ENCODE measurements around the gene ACO2. TPM values are rescaled to one million over a fixed set of nuclear protein-coding genes. Genes with fewer than 3 reads are reported as not detected.
A peak's percentile ranks its signal among the peaks of the same experiment; 100 is the strongest.
"Not testable (repeated sequence)": the region's sequence is repeated elsewhere in the genome, so short reads cannot be mapped to it uniquely, and the experiment has no call there.

The ACO2 gene
- total RNA-seq (100 to 1,000 TPM; 532 to 611 (median 544) TPM), polyA plus RNA-seq (471 TPM)
- long read RNA-seq, donor 1, transcript ACO2-201 (18 exons, 2,741 nt): major isoform, 690 of 1,003 reads
- long read RNA-seq, donor 1, partial matches to known transcripts: 280 of 1,003 reads
- long read RNA-seq, donor 1, other reads (novel, unspliced or antisense): 33 of 1,003 reads
- long read RNA-seq, donor 2, transcript ACO2-201 (18 exons, 2,741 nt): major isoform, 514 of 627 reads
- long read RNA-seq, donor 2, partial matches to known transcripts: 70 of 627 reads
- long read RNA-seq, donor 2, other reads (novel, unspliced or antisense): 43 of 627 reads
- long read RNA-seq, donor 3, transcript ACO2-201 (18 exons, 2,741 nt): major isoform, 1,733 of 2,168 reads
- long read RNA-seq, donor 3, partial matches to known transcripts: 335 of 2,168 reads
- long read RNA-seq, donor 3, other reads (novel, unspliced or antisense): 100 of 2,168 reads
- long read RNA-seq, donor 4, transcript ACO2-201 (18 exons, 2,741 nt): major isoform, 399 of 507 reads
- long read RNA-seq, donor 4, partial matches to known transcripts: 73 of 507 reads
- long read RNA-seq, donor 4, other reads (novel, unspliced or antisense): 34 of 507 reads

DNA sequence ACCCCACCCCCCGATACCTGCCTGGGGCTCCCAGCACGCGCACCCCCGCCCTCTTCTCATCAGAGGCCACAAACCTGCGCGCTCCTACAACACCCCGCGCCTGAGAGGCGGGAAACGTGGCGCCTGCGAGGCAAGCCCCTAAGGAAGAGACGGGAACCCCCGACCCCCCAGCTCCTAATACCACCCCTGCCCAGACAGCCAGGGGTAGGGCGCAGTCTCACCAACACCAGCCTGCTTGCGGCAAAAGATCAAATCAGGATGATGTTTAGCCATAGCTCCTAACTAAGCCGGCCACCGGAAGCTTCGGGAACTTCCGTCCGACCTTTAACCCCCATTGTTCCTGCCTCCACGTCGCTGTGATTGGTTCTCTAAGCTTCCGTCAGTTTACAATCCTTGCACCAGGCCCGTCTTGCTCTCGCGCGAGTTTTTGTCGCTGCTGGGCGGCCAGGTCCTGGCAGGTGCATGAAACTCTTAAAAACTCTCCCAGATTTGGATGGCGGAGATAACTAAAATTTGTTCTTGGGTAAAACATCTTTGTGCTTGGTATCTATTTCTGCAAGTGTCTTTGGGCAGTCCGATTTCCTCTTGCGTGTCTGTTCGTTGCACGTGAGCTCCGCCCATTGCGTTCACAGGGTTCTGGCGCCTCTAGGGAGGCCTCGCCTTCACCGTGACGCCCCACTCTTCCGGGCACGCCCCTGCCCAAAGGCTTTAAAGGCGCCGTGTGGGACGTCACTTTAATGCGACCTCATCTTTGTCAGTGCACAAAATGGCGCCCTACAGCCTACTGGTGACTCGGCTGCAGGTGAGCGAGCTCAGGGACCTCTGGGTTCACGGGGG is at the start of gene ACO2, which contains the start of gene PHF5A:
Gene ACO2, plus strand, starts transcription at position 737 of the 837 bp plus-strand sequence. Its CDS starts 30 bp downstream, at position 767.
Gene PHF5A, minus strand, starts transcription at position 312 of the 837 bp plus-strand sequence. Its CDS starts 39 bp downstream, at position 273.
- WGBS: under 1% methylated on average over 51 of the region's 51 CpGs
- peak; percentile 98 for ATAC-seq
- peak; percentile 98 to 99 (median 99) for DNase-seq
- intact Hi-C loops (cut with DNase I): loop anchor here in 1 of 4 donors (10.0 kb wide), 1 partner anchor 46 kb away; no protein-coding TSS in a partner anchor
- Histone ChIP-seq H3K4me3 (ENCODE audit: low read length) (peak within 1 kb of the TSS; percentile 91), H3K4me1 (ENCODE audit: control insufficient read depth, insufficient read depth, low read length) (peaks cover 1% of the 10 kb centered on the region), H3K27ac (ENCODE audit: low read length) (peak within 1 kb of the TSS; percentile 98), H3K9me3 (ENCODE audit: control insufficient read depth, low read length) (no peaks in the 10 kb centered on the region), H3K27me3 (ENCODE audit: control insufficient read depth, insufficient read depth) (no peaks in the 10 kb centered on the region)

DNA sequence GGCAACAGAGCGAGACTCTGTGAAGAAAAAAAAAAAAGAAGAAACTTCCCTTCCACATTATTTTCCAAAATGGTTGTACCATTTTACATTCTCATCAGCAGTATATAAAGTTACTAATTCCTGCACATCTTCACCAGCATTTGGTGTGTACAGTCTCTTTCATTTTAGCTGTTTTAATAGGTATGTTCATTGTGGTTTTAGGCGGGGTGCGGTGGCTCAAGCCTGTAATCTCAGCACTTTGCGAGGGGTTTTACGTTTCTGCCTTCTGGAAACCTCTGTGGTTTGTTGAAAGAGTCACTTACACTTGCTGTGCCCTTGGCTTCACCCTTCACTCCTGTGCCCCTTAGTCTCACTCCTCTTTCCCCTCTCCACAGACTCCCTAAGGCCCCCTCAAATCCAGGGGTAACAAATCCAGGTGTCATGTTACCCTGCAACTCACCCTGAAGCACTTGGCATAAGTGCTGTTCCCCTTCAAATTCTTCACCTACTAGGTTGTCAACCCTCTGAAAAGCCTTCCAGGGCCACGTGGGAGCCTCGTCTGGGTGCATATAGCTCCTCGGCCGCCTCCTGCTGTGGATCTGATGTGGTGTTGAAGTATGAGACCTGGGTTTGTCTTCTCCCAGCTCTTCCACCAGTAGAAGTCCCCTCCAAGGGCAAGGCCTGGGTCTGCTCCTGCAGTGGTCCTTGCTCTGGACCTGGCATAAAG is 43.1 kb upstream of the ACO2 start:
- no peak for ATAC-seq
- H3K27me3 ChIP-seq (ENCODE audit: control insufficient read depth, insufficient read depth): no peaks in the 10 kb centered on the region
- H3K4me3 ChIP-seq (ENCODE audit: low read length): no peak overlapping the region
- peak in 1 of 3 donors; percentile 20 for DNase-seq
- H3K9me3 ChIP-seq (ENCODE audit: control insufficient read depth, low read length): no peaks in the 10 kb centered on the region
- no peak overlapping the region for H3K27ac ChIP-seq (ENCODE audit: low read length)
- H3K4me1 ChIP-seq (ENCODE audit: control insufficient read depth, insufficient read depth, low read length): no peaks in the 10 kb centered on the region
- intact Hi-C loops (cut with DNase I): no loop called here
- WGBS: 70% methylated on average over 9 of the region's 9 CpGs

DNA sequence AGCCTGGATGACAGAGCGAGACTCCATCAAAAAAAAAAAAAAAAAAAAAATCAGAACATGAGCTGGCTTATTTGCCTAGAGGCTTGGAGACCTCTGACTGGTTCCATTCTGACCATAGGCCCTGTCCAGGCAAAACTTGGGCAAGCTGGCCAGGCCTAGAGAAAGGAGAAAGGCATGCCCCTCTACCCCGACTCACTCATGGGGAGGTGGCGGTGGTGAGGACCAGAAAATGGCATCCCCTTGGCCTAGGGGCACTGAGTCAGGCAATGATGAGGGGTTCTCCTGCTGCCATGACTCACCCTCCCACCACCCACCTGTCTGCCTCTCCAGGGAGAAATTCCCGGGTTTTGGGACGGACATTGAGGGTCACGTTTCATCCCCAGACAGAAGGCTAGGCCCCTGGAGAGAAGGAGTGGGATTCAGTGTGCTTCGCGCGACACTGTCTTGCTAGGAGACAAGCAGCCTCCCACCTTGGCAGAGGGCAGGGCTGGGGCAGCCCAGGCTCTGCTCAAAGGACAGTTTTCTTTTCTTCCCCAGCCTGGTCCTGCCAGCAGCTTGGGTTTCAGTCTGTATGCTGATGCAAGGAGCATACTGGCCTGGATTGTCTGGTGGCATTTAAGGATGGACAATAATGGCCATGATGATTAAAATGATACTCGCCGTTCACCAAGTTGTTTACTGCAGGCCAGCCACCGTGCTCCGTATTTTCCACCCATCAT is 39.5 kb upstream of the ACO2 start:
- H3K4me1 ChIP-seq (ENCODE audit: control insufficient read depth, insufficient read depth, low read length): peaks cover 7% of the 10 kb centered on the region
- H3K9me3 ChIP-seq (ENCODE audit: control insufficient read depth, low read length): no peaks in the 10 kb centered on the region
- H3K27me3 ChIP-seq (ENCODE audit: control insufficient read depth, insufficient read depth): no peaks in the 10 kb centered on the region
- no peak overlapping the region for H3K27ac ChIP-seq (ENCODE audit: low read length)
- H3K4me3 ChIP-seq (ENCODE audit: low read length): no peak overlapping the region
- peak in 1 of 2 donors; percentile 25 for ATAC-seq
- WGBS: 84% methylated on average over 13 of the region's 13 CpGs
- DNase-seq: peak in 1 of 3 donors; percentile 37
- intact Hi-C loops (cut with DNase I): no loop called here

DNA sequence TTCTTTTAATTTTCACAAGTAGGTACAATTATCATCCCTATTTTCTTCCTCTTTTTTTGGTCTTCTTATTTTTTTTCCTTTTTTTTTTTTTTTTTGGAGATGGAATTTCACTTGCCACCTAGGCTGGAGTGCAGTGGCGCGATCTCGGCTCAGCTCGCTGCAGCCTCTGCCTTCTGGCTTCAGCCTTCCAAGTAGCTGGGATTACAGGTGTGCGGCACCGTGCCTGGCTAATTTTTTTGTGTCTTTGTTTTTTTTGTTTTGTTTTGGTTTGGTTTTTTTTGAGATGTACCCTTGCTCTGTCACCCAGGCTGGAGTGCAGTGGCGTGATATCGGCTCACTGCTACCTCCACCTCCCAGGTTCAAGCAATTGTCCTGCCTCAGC is 39.0 kb upstream of the ACO2 start:
- no peak for ATAC-seq
- no peaks in the 10 kb centered on the region for H3K27me3 ChIP-seq (ENCODE audit: control insufficient read depth, insufficient read depth)
- intact Hi-C loops (cut with DNase I): no loop called here
- H3K27ac ChIP-seq (ENCODE audit: low read length): no peak overlapping the region
- peaks cover 10% of the 10 kb centered on the region for H3K4me1 ChIP-seq (ENCODE audit: control insufficient read depth, insufficient read depth, low read length)
- H3K4me3 ChIP-seq (ENCODE audit: low read length): no peak overlapping the region
- no peaks in the 10 kb centered on the region for H3K9me3 ChIP-seq (ENCODE audit: control insufficient read depth, low read length)
- no peak for DNase-seq
- 98% methylated on average over 8 of the region's 8 CpGs for WGBS

DNA sequence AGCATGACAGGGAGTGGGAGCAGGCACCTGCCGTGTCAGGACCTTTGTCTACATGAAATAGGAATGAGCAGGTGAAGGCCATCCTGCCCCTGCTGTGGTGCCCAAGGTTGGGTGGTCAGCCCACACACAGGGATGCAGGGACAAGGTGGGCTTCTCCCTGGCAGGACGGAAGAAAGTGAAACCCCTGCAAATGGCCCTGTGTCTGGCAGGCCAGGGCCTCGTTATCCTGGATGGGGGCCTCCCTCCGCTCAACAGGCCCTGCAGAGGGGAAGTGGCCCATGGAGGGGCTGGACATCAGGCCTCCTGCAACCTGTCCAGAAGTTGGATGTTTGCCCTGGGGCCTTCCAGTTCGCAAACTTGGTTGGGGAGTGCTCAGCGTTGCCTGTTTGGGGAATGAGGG is 37.3 kb upstream of the ACO2 start:
- intact Hi-C loops (cut with DNase I): no loop called here
- Histone ChIP-seq H3K27ac (ENCODE audit: low read length) (no peak overlapping the region), H3K4me3 (ENCODE audit: low read length) (no peak overlapping the region), H3K27me3 (ENCODE audit: control insufficient read depth, insufficient read depth) (no peaks in the 10 kb centered on the region), H3K9me3 (ENCODE audit: control insufficient read depth, low read length) (no peaks in the 10 kb centered on the region), H3K4me1 (ENCODE audit: control insufficient read depth, insufficient read depth, low read length) (peaks cover 14% of the 10 kb centered on the region)
- DNase-seq (no peak), ATAC-seq (peak in 1 of 2 donors; percentile 5)
- 82% methylated on average over 6 of the region's 6 CpGs for WGBS

DNA sequence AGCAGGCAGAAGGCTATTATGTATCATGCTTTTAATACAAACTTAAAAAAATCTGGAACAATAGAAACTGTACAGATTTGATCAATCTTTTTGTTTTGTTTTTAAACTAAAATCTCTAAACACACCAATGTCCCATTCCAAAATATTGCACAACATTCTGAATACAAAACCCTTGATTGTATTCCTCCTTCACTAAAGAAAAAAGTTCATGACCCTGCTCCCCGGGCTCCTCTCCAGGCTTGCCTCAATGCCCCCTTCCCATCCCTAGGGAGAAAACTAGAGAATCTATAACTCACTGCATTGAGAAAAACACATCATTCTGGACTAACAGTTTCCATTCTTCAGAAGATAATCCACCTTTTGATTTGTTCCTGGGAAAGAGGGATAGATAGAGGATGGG is 35.4 kb upstream of the ACO2 start:
- H3K4me3 ChIP-seq (ENCODE audit: low read length); intact Hi-C loops (cut with DNase I); H3K9me3 ChIP-seq (ENCODE audit: control insufficient read depth, low read length); H3K27ac ChIP-seq (ENCODE audit: low read length); H3K27me3 ChIP-seq (ENCODE audit: control insufficient read depth, insufficient read depth); ATAC-seq: not testable (repeated sequence)
- 54% methylated on average over 1 of the region's 1 CpG for WGBS
- peaks cover 14% of the 10 kb centered on the region for H3K4me1 ChIP-seq (ENCODE audit: control insufficient read depth, insufficient read depth, low read length)
- DNase-seq: peak in 2 of 3 donors; percentile 57 to 81

DNA sequence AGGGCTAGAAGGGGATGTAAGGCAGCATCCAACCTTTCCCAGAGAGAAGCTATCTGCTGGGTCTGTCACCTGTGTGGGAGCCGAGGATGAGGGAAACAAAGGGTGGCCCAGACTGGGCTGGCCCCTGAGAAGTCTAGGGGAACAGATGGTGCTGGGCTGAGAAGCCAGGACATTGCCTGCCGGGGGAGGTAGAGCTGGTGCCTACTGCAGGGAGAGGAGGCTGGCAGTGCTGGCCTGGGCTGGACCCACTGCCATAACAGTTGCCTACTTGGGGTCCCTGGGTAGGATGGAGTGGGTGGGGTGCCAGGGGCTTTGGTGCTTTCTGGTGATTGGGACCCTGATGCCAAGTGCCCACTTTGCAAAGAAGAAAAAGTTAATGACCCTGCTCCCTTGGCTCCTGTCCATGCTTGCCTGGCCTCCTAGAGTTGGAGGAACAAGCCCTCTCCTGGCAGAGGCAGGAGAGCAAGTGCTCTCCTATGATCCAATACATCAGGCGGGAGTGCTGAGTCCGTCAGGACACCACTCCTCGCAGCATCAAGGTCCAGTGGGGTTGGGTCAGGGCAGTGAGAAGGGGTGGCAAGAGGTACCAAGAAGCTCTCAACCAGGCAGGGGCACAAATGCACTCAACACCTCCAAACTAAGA is 34.4 kb upstream of the ACO2 start:
- H3K27ac ChIP-seq (ENCODE audit: low read length); H3K4me3 ChIP-seq (ENCODE audit: low read length); H3K27me3 ChIP-seq (ENCODE audit: control insufficient read depth, insufficient read depth); H3K9me3 ChIP-seq (ENCODE audit: control insufficient read depth, low read length); intact Hi-C loops (cut with DNase I): not testable (repeated sequence)
- DNase-seq (peak in 2 of 3 donors; percentile 49 to 56), ATAC-seq (peak; percentile 3 to 10)
- H3K4me1 ChIP-seq (ENCODE audit: control insufficient read depth, insufficient read depth, low read length): peaks cover 20% of the 10 kb centered on the region
- WGBS: 72% methylated on average over 5 of the region's 5 CpGs

DNA sequence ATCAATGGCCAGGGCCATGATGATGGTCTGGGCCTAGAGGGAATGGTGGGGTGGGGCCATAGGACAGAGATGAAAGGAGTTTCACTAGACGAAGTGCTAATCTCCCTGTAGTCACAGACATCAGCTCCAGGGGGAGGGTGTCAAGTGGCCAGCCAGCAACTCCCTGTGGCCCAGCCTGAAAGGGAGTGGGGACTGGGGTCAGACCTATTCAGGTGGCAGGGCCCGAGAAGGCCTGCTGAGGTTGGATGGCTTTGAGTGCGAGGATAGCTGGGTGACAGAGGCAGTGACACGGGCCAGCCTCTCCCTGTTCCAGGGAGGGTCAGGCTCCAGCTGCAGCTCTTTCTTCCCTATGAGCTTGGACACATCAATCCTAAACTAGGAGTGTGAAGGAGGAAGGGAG is 33.4 kb upstream of the ACO2 start:
- Histone ChIP-seq H3K4me3 (ENCODE audit: low read length) (no peak overlapping the region), H3K9me3 (ENCODE audit: control insufficient read depth, low read length) (no peaks in the 10 kb centered on the region), H3K27ac (ENCODE audit: low read length) (peak overlapping the region; percentile 11), H3K27me3 (ENCODE audit: control insufficient read depth, insufficient read depth) (no peaks in the 10 kb centered on the region), H3K4me1 (ENCODE audit: control insufficient read depth, insufficient read depth, low read length) (peaks cover 23% of the 10 kb centered on the region)
- WGBS: 66% methylated on average over 4 of the region's 4 CpGs
- intact Hi-C loops (cut with DNase I): no loop called here
- ATAC-seq: no peak
- peak in 1 of 3 donors; percentile 31 for DNase-seq

DNA sequence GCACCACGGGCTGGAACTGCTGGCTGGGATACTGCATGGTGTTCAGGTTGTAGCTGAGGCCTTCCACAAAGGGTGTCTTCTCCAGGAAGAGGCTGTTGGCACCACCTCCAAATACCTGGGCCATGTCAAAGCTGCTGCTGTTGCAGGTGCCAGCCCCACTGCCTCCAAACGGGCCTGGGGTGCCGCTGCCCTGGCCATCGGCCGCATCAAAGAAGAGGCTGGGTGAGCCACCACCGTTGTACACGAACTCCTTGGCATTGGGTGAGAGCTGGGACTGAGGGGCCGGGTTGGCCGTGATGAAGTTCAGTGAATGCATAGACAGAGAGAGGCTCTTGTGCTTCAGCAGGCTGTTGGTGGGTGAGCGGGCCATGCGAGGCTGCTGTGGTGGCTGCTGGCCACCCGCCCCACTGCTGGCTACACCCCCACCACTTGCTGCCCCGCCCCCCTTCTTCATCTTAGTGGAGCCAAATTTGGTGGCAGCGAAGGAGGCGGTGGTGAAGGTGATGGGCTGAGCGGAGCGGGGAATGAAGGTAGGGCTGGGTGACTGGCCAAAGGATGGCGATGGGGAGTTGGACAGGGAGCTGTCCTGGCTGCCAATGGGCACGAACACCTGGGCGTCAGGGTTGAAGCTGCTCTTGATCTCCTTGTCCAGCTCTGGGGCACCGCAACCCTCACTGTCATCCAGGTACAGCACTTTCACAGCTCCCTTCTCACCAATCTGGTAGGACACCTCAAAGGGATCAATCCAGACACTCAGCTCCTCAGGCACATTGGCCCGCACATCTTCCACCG is 32.4 kb upstream of the ACO2 start:
- H3K27ac ChIP-seq (ENCODE audit: low read length): no peak overlapping the region
- intact Hi-C loops (cut with DNase I): no loop called here
- 79% methylated on average over 23 of the region's 23 CpGs for WGBS
- no peaks in the 10 kb centered on the region for H3K9me3 ChIP-seq (ENCODE audit: control insufficient read depth, low read length)
- DNase-seq (peak in 1 of 3 donors; percentile 59), ATAC-seq (peak in 1 of 2 donors; percentile 5)
- peaks cover 23% of the 10 kb centered on the region for H3K4me1 ChIP-seq (ENCODE audit: control insufficient read depth, insufficient read depth, low read length)
- no peak overlapping the region for H3K4me3 ChIP-seq (ENCODE audit: low read length)
- H3K27me3 ChIP-seq (ENCODE audit: control insufficient read depth, insufficient read depth): no peaks in the 10 kb centered on the region
